ENCODE measurements around the gene TRIM8. TPM values are rescaled to one million over a fixed set of nuclear protein-coding genes. Genes with fewer than 3 reads are reported as not detected.

Gene TRIM8
- total and polyA plus RNA-seq, 2 of the 4 experiments (the other 2 are of a cell fraction): 25.5 to 126 TPM

DNA sequence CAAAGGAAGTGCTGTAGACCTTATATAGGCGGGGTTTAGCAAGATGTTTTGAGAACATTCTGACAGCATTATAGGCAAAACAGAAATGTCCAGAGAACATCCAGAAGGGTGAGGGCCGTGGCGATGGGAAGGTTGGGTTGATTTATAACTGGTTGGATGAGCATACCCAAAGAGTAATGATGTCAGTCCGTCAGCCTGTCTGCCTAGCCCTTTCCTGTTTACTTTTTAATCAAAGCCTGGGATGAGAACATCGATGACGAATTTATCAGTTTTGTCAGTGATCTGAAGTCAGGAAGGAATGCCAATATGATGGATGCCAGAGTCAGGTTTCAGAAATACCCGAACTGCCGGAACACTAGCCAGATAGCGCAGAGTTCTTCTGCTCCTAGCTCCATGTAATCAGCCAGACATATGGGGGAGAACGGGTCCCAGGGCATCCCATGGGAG, 33.8 kb upstream of the TRIM8 start:
- no peak overlapping the region for H2BK120ac ChIP-seq (ENCODE audit: low read depth, low read length)
- 83% methylated on average over 3 of the region's 10 CpGs; no CpG with 5 or more reads in 1 of the 2 experiments for WGBS, 2 experiments (ENCODE audit: extremely low coverage in 2 of 2, insufficient read length in 1 of 2)

More for the DNA sequence above, 33.8 kb upstream of the TRIM8 start:
- dilution Hi-C loops (cut with HindIII; ENCODE audit: low sequenced_read_pairs, unreplicated experiment) (no loop called here), intact Hi-C loops (cut with micrococcal nuclease) (no loop called here), in situ Hi-C loops (cut with MboI; ENCODE audit: low sequenced_read_pairs) (no loop called here)
- H2AK5ac ChIP-seq (ENCODE audit: low read depth, low read length): peak overlapping the region; percentile 10; the same call in 1 of the 2 replicates
- H2BK5ac ChIP-seq (ENCODE audit: low read depth, low read length, poor library complexity, severe bottlenecking): no peak overlapping the region
- no peak overlapping the region for H3K14ac ChIP-seq (replicated peaks; ENCODE audit: low read depth, low read length)
- peak overlapping the region; percentile 34; the same call in 1 of the 3 replicates for H2BK15ac ChIP-seq (ENCODE audit: low read depth, low read length)
- peaks cover 26% of the 10 kb centered on the region for H3K9me1 ChIP-seq (ENCODE audit: insufficient read depth, low read length)
- H3K9ac ChIP-seq (ENCODE audit: low read depth, low read length): no peak overlapping the region
- H4K8ac ChIP-seq (ENCODE audit: low read depth in 2 of 2, low read length in 2 of 2): no peak overlapping the region
- no peaks in the 10 kb centered on the region for H3K9me3 ChIP-seq (ENCODE audit: control insufficient read depth, insufficient read depth, low read length)
- H2AK9ac ChIP-seq (replicated peaks; ENCODE audit: low read depth, low read length, poor library complexity): no peak overlapping the region
- no TSS peak for BruUV-seq (replicated peaks)
- no peak for DNase-seq
- H3K18ac ChIP-seq (ENCODE audit: low read depth, low read length): no peak overlapping the region
- peaks cover 15% of the 10 kb centered on the region for H3K4me1 ChIP-seq (ENCODE audit: control insufficient read depth, insufficient read depth, low read length)
- no peak overlapping the region for H3K23ac ChIP-seq (ENCODE audit: low read depth, low read length)
- TF ChIP-seq MAZ (IDR thresholded peaks at IDR 0.05; ENCODE audit: borderline replicate concordance, low read depth, low read length) (no peak), NFE2L2 (IDR thresholded peaks at IDR 0.05; ENCODE audit: low read depth, low read length) (no peak), MXI1 (IDR thresholded peaks at IDR 0.05; ENCODE audit: borderline replicate concordance, low read depth, low read length) (no peak), POLR2A (IDR thresholded peaks at IDR 0.05; ENCODE audit: low read depth, low read length) (no peak), FOS (IDR thresholded peaks at IDR 0.05; ENCODE audit: low read depth, low read length) (no peak), RCOR1 (IDR thresholded peaks at IDR 0.05; ENCODE audit: insufficient replicate concordance, low read length) (no peak), BHLHE40 (IDR thresholded peaks at IDR 0.05; ENCODE audit: low read depth, low read length) (no peak), SMC3 (IDR thresholded peaks at IDR 0.05; ENCODE audit: low read depth, low read length) (no peak)
- no peak overlapping the region for H3K56ac ChIP-seq (ENCODE audit: extremely low read depth, insufficient read depth, low read length)
- CTCF ChIA-PET: no interaction called here
- H3K79me1 ChIP-seq (ENCODE audit: low read depth in 1 of 2, low read length in 2 of 2): peaks cover 4 to 30% of the 10 kb centered on the region in 2 experiments; a peak in 3 of 4 replicates
- POLR2A ChIA-PET (ENCODE audit: unreplicated experiment): no interaction called here
- H3K27ac ChIP-seq (ENCODE audit: insufficient read depth, low read length): no peak overlapping the region
- no peak overlapping the region for H3K4me3 ChIP-seq (ENCODE audit: insufficient read depth, low read depth, low read length)
- H3K4ac ChIP-seq (ENCODE audit: low read depth, low read length): peak overlapping the region; percentile 36; the same call in 1 of the 2 replicates
- H3K27me3 ChIP-seq (ENCODE audit: control insufficient read depth, insufficient read depth, low read length): no peaks in the 10 kb centered on the region
- H4K5ac ChIP-seq (ENCODE audit: low read depth, low read length): no peak overlapping the region
- H4K20me1 ChIP-seq (ENCODE audit: insufficient read depth, low read length): no peaks in the 10 kb centered on the region
- no peak overlapping the region for H3K4me2 ChIP-seq (ENCODE audit: low read depth, low read length)
- no peak overlapping the region for H4K91ac ChIP-seq (ENCODE audit: insufficient read depth, low read depth, low read length)
- H2BK20ac ChIP-seq (ENCODE audit: low read depth, low read length): no peak overlapping the region
- H3K36me3 ChIP-seq (ENCODE audit: control insufficient read depth, insufficient read depth, low read length): peaks cover 12% of the 10 kb centered on the region; the same call in 1 of the 2 replicates
- no peak overlapping the region for H2AFZ ChIP-seq (replicated peaks; ENCODE audit: low read length, poor library complexity)
- no peak for ATAC-seq (ENCODE audit: low read depth)
